ENCODE measurements around the gene USP17L22.
"Not testable (repeated sequence)": the region's sequence is repeated elsewhere in the genome, so short reads cannot be mapped to it uniquely, and the experiment has no call there.

- not testable (repeated sequence) for TF ChIP-seq RAD21 (IDR thresholded peaks at IDR 0.05; ENCODE audit: low read length); GABPA (IDR thresholded peaks at IDR 0.05; ENCODE audit: low read depth); USF2 (IDR thresholded peaks at IDR 0.05; ENCODE audit: borderline replicate concordance, low read depth, low read length); CTCF (IDR thresholded peaks at IDR 0.05); POLR2AphosphoS5 (IDR thresholded peaks at IDR 0.05; ENCODE audit: low read depth, low read length); TEAD4 (IDR thresholded peaks at IDR 0.05; ENCODE audit: borderline replicate concordance, insufficient read depth); USF1 (IDR thresholded peaks at IDR 0.05; ENCODE audit: borderline replicate concordance, low read depth); FOXJ3 (CRISPR knock-in tag; IDR thresholded peaks at IDR 0.05); RCOR1 (IDR thresholded peaks at IDR 0.05; ENCODE audit: low read length); JUND (IDR thresholded peaks at IDR 0.05); YY1 (IDR thresholded peaks at IDR 0.05; ENCODE audit: low read depth)
Observed at GRCh38 chr4:9271719-9272118, 4.3 kb downstream of the USP17L22 start.
